HepG2 (cell line): Measurements from ENCODE around the gene CSTF1. TPM values are rescaled to one million over a fixed set of nuclear protein-coding genes. Genes with fewer than 3 reads are reported as not detected.

Experiments
- ASH2L ChIP-seq: fragments of 300-600, 200-600 bp; sonication (generic); IDR thresholded peaks from 2 replicates; pipeline ENCODE4 v1.7.0; 2017; ENCODE audit warnings: low read depth, mild to moderate bottlenecking, moderate library complexity, mixed read lengths, low read length; ENCODE audit not compliant: insufficient read length
- CTCF ChIP-seq: sonication (generic); formaldehyde crosslinking; IDR thresholded peaks from 2 replicates; pipeline ENCODE4 v1.5.0; 2020; ENCODE audit warnings: mild to moderate bottlenecking, missing genetic modification reagents, moderate library complexity
- DDIT3 ChIP-seq: sonication (generic); formaldehyde crosslinking; IDR thresholded peaks from 2 replicates; pipeline ENCODE4 v1.4.0; 2020; ENCODE audit warnings: mild to moderate bottlenecking, missing genetic modification reagents
- DRAP1 ChIP-seq: IDR thresholded peaks from 2 replicates; pipeline ENCODE4 v1.6.1; 2016; ENCODE audit warnings: missing genetic modification reagents, missing compliant biosample characterization
- FOXA1 ChIP-seq, 2 experiments: fragments of 450-650 bp in 1 of 2; sonication (generic) in 1 of 2; formaldehyde crosslinking in 1 of 2; IDR thresholded peaks; 2 replicates each; pipeline versions ENCODE4 v1.4.0 to v1.6.1; 2016 to 2020; ENCODE audit warnings: missing genetic modification reagents in 1 of 2
- HDAC6 ChIP-seq: fragments of 200-600 bp; sonication (generic); IDR thresholded peaks from 2 replicates; pipeline ENCODE4 v1.7.0; 2017; ENCODE audit warnings: mild to moderate bottlenecking, antibody characterized with exemption, low read length, low read depth
- HNRNPH1 ChIP-seq: fragments of 200-400 bp; formaldehyde crosslinking; optimal IDR thresholded peaks from 2 replicates; pipeline ENCODE3; 2017; ENCODE audit warnings: mild to moderate bottlenecking, low read depth, low read length
- JUN ChIP-seq: sonication (generic); formaldehyde crosslinking; IDR thresholded peaks from 2 replicates; pipeline ENCODE4 v1.4.0; 2020; ENCODE audit warnings: mild to moderate bottlenecking, missing genetic modification reagents
- MZF1 ChIP-seq: sonication (generic); formaldehyde crosslinking; IDR thresholded peaks from 2 replicates; pipeline ENCODE4 v1.8.1; 2023; ENCODE audit warnings: mild to moderate bottlenecking, missing genetic modification reagents, borderline replicate concordance
- RARG ChIP-seq: sonication (generic); formaldehyde crosslinking; IDR thresholded peaks from 2 replicates; pipeline ENCODE4 v1.4.0; 2020; ENCODE audit warnings: low read depth, mild to moderate bottlenecking, missing genetic modification reagents
- RBM22 ChIP-seq: fragments of 200-400 bp; formaldehyde crosslinking; optimal IDR thresholded peaks from 2 replicates; pipeline ENCODE3; 2017; ENCODE audit warnings: mild to moderate bottlenecking, low read length, moderate library complexity
- SRSF4 ChIP-seq: fragments of 200-400 bp; formaldehyde crosslinking; IDR thresholded peaks from one replicate; pipeline ENCODE4 v1.6.1; 2018; ENCODE audit warnings: mild to moderate bottlenecking, low read depth, low read length, moderate library complexity; ENCODE audit not compliant: poor library complexity, severe bottlenecking
- TRIM24 ChIP-seq: sonication (generic); formaldehyde crosslinking; IDR thresholded peaks from 2 replicates; pipeline ENCODE4 v1.8.0; 2022; ENCODE audit warnings: mild to moderate bottlenecking, missing genetic modification reagents
- ZBTB34 ChIP-seq: sonication (generic); formaldehyde crosslinking; IDR thresholded peaks from 2 replicates; pipeline ENCODE4 v1.8.0; 2022; ENCODE audit warnings: mild to moderate bottlenecking, missing genetic modification reagents
- ZFP82 ChIP-seq: sonication (generic); formaldehyde crosslinking; IDR thresholded peaks from 2 replicates; pipeline ENCODE4 v1.5.1; 2020; ENCODE audit warnings: mild to moderate bottlenecking, missing genetic modification reagents, borderline replicate concordance
- ZNF276 ChIP-seq: sonication (generic); formaldehyde crosslinking; IDR thresholded peaks from 2 replicates; pipeline ENCODE4 v1.4.0; 2020; ENCODE audit warnings: mild to moderate bottlenecking, low read depth, missing genetic modification reagents
- ZNF441 ChIP-seq: sonication (generic); formaldehyde crosslinking; IDR thresholded peaks from 2 replicates; pipeline ENCODE4 v1.7.0; 2021; ENCODE audit warnings: missing genetic modification reagents, borderline replicate concordance
- ZNF546 ChIP-seq: sonication (generic); formaldehyde crosslinking; conservative IDR thresholded peaks from 2 replicates; pipeline ENCODE4 v1.8.1; 2023; ENCODE audit warnings: mild to moderate bottlenecking, missing genetic modification reagents
- ZNF576 ChIP-seq: sonication (generic); formaldehyde crosslinking; IDR thresholded peaks from 2 replicates; pipeline ENCODE4 v1.4.0; 2020; ENCODE audit warnings: mild to moderate bottlenecking, missing genetic modification reagents
- ZNF629 ChIP-seq: sonication (generic); formaldehyde crosslinking; conservative IDR thresholded peaks from 2 replicates; pipeline ENCODE4 v1.5.0; 2020; ENCODE audit warnings: missing genetic modification reagents
- ZNF703 ChIP-seq: sonication (generic); formaldehyde crosslinking; IDR thresholded peaks from 2 replicates; pipeline ENCODE4 v1.5.1; 2020; ENCODE audit warnings: missing genetic modification reagents, mild to moderate bottlenecking, moderate library complexity, borderline replicate concordance
- ZNF749 ChIP-seq: sonication (generic); formaldehyde crosslinking; IDR thresholded peaks from 2 replicates; pipeline ENCODE4 v1.8.0; 2022; ENCODE audit warnings: mild to moderate bottlenecking, missing genetic modification reagents, moderate library complexity, borderline replicate concordance
- polyA plus RNA-seq, 8 experiments: library from polyadenylated mRNA; depleted of rRNA in 3 of 8; stranded (reverse) in 7 of 8; unstranded in 1 of 8; fragments of >200 nt; fragmentation: Illumina TruSeq in 4 of 8; extraction: Trizol in 4 of 8; gene quantifications; 2 replicates each; pipeline versions ENCODE4 v1.2.1 to v1.2.3, GENCODE V29; 2011 to 2016; ENCODE audit warnings: low read depth in 4 of 8, missing spikeins in 1 of 8, mixed read lengths in 1 of 8; ENCODE audit not compliant: insufficient read depth in 1 of 8
- total RNA-seq, 5 experiments: library from RNA; depleted of rRNA; stranded (reverse); fragments of >200 nt; fragmentation: Illumina TruSeq; extraction: Trizol; gene quantifications; 2 replicates each; pipeline ENCODE4 v1.2.3, GENCODE V29; 2016; ENCODE audit warnings: low read depth in 1 of 5

CSTF1 gene
- total and polyA plus RNA-seq, 2 of the 13 experiments (the other 11 are each of a cell fraction or from before 2014, with no cell fraction given): 70.9 to 100 TPM

- peak; percentile 87 for TF ChIP-seq ZNF703 (CRISPR knock-in tag)
- TF ChIP-seq ZNF441 (CRISPR knock-in tag): peak; percentile 96
- TF ChIP-seq MZF1 (CRISPR knock-in tag): peak; percentile 98; the same call in 1 of the 2 replicates
- 0 out of 2 replicates have a peak, but pooled peaks have one; percentile 31 for TF ChIP-seq RARG (CRISPR knock-in tag)
- peak; percentile 77; the same call in 1 of the 2 replicates for TF ChIP-seq ZFP82 (CRISPR knock-in tag)
- peak; percentile 53 for TF ChIP-seq ZBTB34
- peak; percentile 95 for TF ChIP-seq JUN (CRISPR knock-in tag)
- TF ChIP-seq ASH2L: peak; percentile 98
- TF ChIP-seq CTCF (CRISPR knock-in tag): peak; percentile 39; the same call in 1 of the 2 replicates
- TF ChIP-seq ZNF546 (CRISPR knock-in tag): peak; percentile 82; the same call in 1 of the 2 replicates
- TF ChIP-seq ZNF629 (CRISPR knock-in tag): peak; percentile 77
- peak; percentile 90 for TF ChIP-seq HNRNPH1
- TF ChIP-seq TRIM24: 0 out of 2 replicates have a peak, but pooled peaks have one; percentile 52
- peak; percentile 98 for TF ChIP-seq ZNF276 (CRISPR knock-in tag)
- TF ChIP-seq DRAP1 (CRISPR knock-in tag): peak; percentile 92
- peak; percentile 50; the same call in 1 of the 2 replicates for TF ChIP-seq DDIT3
- no peak for TF ChIP-seq HDAC6
- no peak for TF ChIP-seq SRSF4
- TF ChIP-seq ZNF576 (CRISPR knock-in tag): no peak
- peak; percentile 98 for TF ChIP-seq ZNF749 (CRISPR knock-in tag)
- peak; percentile 49 for TF ChIP-seq RBM22
- no peak for TF ChIP-seq FOXA1 (IDR thresholded peaks at IDR 0.05)
- TF ChIP-seq FOXA1 (CRISPR knock-in tag; IDR thresholded peaks at IDR 0.05): peak; percentile 79
Observed at GRCh38 chr20:56392132-56392880, at the start of gene CSTF1, which contains the start of gene AURKA (continued).
